GM12892 (cell line): ENCODE measurements around the gene POU2F3.

Experiments
- POLR2AphosphoS5 ChIP-seq: IDR thresholded peaks from 2 replicates; pipeline ENCODE4 v1.6.1; 2011; ENCODE audit warnings: low read depth, low read length, control low read depth
- TAF1 ChIP-seq: IDR thresholded peaks from 2 replicates; pipeline ENCODE4 v1.6.1; 2011; ENCODE audit warnings: low read depth, mild to moderate bottlenecking, control low read depth, low read length, borderline replicate concordance

DNA sequence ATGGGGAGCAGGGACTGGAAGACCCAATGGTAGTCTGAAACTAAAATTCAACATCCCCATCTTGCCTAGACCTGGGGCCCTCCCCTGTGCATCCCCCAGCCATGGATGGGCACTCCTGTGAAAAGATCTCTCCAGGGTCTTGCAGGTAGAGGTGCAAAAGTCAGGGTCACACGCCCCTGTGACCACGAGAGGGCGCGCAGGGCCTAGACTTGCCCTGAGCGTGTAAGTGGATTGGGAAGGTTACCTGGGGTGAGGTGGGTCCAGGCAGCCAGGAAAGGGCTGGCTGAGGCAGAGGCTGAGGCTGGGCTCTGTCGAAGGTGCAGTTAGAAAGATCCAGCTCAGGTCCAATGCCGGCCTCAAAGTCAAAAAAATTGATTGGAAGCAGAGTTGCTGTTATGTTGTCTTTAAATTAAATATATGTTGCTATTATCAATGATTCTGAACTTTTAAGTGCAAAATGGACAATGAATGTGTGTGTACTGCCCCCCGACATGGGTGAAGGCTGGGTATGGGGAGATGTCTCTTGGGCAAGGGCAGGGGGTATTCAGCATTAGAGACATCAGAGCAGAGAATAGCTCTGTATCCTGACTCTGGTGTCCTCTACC is 4.8 kb upstream of the POU2F3 start:
- TF ChIP-seq TAF1 (no peak), POLR2AphosphoS5 (no peak)
